HEK293 (cell line): ENCODE results near the gene EMP1.
A peak's percentile ranks its signal among the peaks of the same experiment; 100 is the strongest.

Source experiments
- AEBP2 ChIP-seq: fragments of 450-650 bp; formaldehyde crosslinking; IDR thresholded peaks from 2 replicates; pipeline ENCODE4 v1.5.1; 2016; ENCODE audit warnings: missing biosample characterization, missing genetic modification characterization, borderline replicate concordance
- BCL11A ChIP-seq: fragments of 450-650 bp; formaldehyde crosslinking; IDR thresholded peaks from 2 replicates; pipeline ENCODE4 v1.5.1; 2016; ENCODE audit warnings: low read depth, missing biosample characterization, missing genetic modification characterization
- EGR2 ChIP-seq: fragments of 450-650 bp; formaldehyde crosslinking; IDR thresholded peaks from 2 replicates; pipeline ENCODE4 v1.5.1; 2016; ENCODE audit warnings: low read depth, missing biosample characterization, missing genetic modification characterization
- KLF9 ChIP-seq: fragments of 450-650 bp; formaldehyde crosslinking; IDR thresholded peaks from 2 replicates; pipeline ENCODE4 v1.5.1; 2016; ENCODE audit warnings: missing biosample characterization, missing genetic modification characterization, low read depth
- SCRT1 ChIP-seq: fragments of 450-650 bp; formaldehyde crosslinking; IDR thresholded peaks from 2 replicates; pipeline ENCODE4 v1.5.1; 2016; ENCODE audit warnings: missing biosample characterization, missing genetic modification characterization, borderline replicate concordance
- SP3 ChIP-seq: fragments of 450-650 bp; formaldehyde crosslinking; IDR thresholded peaks from 2 replicates; pipeline ENCODE4 v1.5.1; 2016; ENCODE audit warnings: missing biosample characterization, missing genetic modification characterization
- TRIM28 ChIP-seq: IDR thresholded peaks from 2 replicates; pipeline ENCODE4 v1.6.1; 2011; ENCODE audit warnings: low read length, control low read depth, borderline replicate concordance
- ZBTB1 ChIP-seq: fragments of 450-650 bp; formaldehyde crosslinking; IDR thresholded peaks from 2 replicates; pipeline ENCODE4 v1.5.1; 2016; ENCODE audit warnings: missing biosample characterization, missing genetic modification characterization
- ZBTB20 ChIP-seq: fragments of 450-650 bp; formaldehyde crosslinking; IDR thresholded peaks from 2 replicates; pipeline ENCODE4 v1.5.1; 2016; ENCODE audit warnings: missing biosample characterization, missing genetic modification characterization
- ZFHX2 ChIP-seq: fragments of 450-650 bp; formaldehyde crosslinking; conservative IDR thresholded peaks from 2 replicates; pipeline ENCODE4 v1.5.1; 2016; ENCODE audit warnings: missing biosample characterization, missing genetic modification characterization
- ZFP3 ChIP-seq: fragments of 450-650 bp; formaldehyde crosslinking; IDR thresholded peaks from 2 replicates; pipeline ENCODE4 v1.5.1; 2016; ENCODE audit warnings: low read depth, missing biosample characterization, missing genetic modification characterization
- ZNF114 ChIP-seq: fragments of 450-650 bp; formaldehyde crosslinking; IDR thresholded peaks from 2 replicates; pipeline ENCODE4 v1.5.0; 2017; ENCODE audit warnings: missing biosample characterization, missing genetic modification characterization
- ZNF146 ChIP-seq: fragments of 450-650 bp; formaldehyde crosslinking; IDR thresholded peaks from 2 replicates; pipeline ENCODE4 v1.5.1; 2016; ENCODE audit warnings: missing biosample characterization, missing genetic modification characterization
- ZNF18 ChIP-seq: fragments of 450-650 bp; formaldehyde crosslinking; IDR thresholded peaks from 2 replicates; pipeline ENCODE4 v1.5.1; 2016; ENCODE audit warnings: missing biosample characterization, missing genetic modification characterization
- ZNF2 ChIP-seq: fragments of 450-650 bp; formaldehyde crosslinking; IDR thresholded peaks from 2 replicates; pipeline ENCODE4 v1.5.1; 2016; ENCODE audit warnings: missing biosample characterization, missing genetic modification characterization
- ZNF211 ChIP-seq: fragments of 450-650 bp; formaldehyde crosslinking; IDR thresholded peaks from 2 replicates; pipeline ENCODE4 v1.5.1; 2016; ENCODE audit warnings: low read depth, missing biosample characterization, missing genetic modification characterization
- ZNF324 ChIP-seq: fragments of 450-650 bp; formaldehyde crosslinking; IDR thresholded peaks from 2 replicates; pipeline ENCODE4 v1.5.1; 2016; ENCODE audit warnings: missing biosample characterization, missing genetic modification characterization
- ZNF530 ChIP-seq: fragments of 450-650 bp; formaldehyde crosslinking; IDR thresholded peaks from 2 replicates; pipeline ENCODE4 v1.5.1; 2016; ENCODE audit warnings: low read depth, missing biosample characterization, missing genetic modification characterization
- ZNF548 ChIP-seq: fragments of 450-650 bp; formaldehyde crosslinking; IDR thresholded peaks from 2 replicates; pipeline ENCODE4 v1.5.1; 2016; ENCODE audit warnings: missing biosample characterization, missing genetic modification characterization
- ZNF585B ChIP-seq: fragments of 450-650 bp; formaldehyde crosslinking; IDR thresholded peaks from 2 replicates; pipeline ENCODE4 v1.5.1; 2016; ENCODE audit warnings: missing biosample characterization, missing genetic modification characterization
- ZNF600 ChIP-seq: fragments of 450-650 bp; formaldehyde crosslinking; IDR thresholded peaks from 2 replicates; pipeline ENCODE4 v1.5.1; 2016; ENCODE audit warnings: missing biosample characterization, missing genetic modification characterization
- ZNF621 ChIP-seq: fragments of 450-650 bp; formaldehyde crosslinking; IDR thresholded peaks from 2 replicates; pipeline ENCODE4 v1.5.1; 2017; ENCODE audit warnings: missing biosample characterization, missing genetic modification characterization
- ZNF629 ChIP-seq: fragments of 450-650 bp; formaldehyde crosslinking; IDR thresholded peaks from 2 replicates; pipeline ENCODE4 v1.5.1; 2017; ENCODE audit warnings: missing biosample characterization, missing genetic modification characterization
- ZNF654 ChIP-seq: fragments of 450-650 bp; formaldehyde crosslinking; IDR thresholded peaks from 2 replicates; pipeline ENCODE4 v1.5.1; 2016; ENCODE audit warnings: low read depth, missing biosample characterization, missing genetic modification characterization
- ZNF670 ChIP-seq: fragments of 450-650 bp; formaldehyde crosslinking; IDR thresholded peaks from 2 replicates; pipeline ENCODE4 v1.5.1; 2016; ENCODE audit warnings: missing biosample characterization, missing genetic modification characterization, low read depth
- ZNF776 ChIP-seq: fragments of 450-650 bp; formaldehyde crosslinking; IDR thresholded peaks from 2 replicates; pipeline ENCODE4 v1.5.0; 2017; ENCODE audit warnings: missing biosample characterization, missing genetic modification characterization, borderline replicate concordance
- ZSCAN18 ChIP-seq: fragments of 450-650 bp; formaldehyde crosslinking; IDR thresholded peaks from 2 replicates; pipeline ENCODE4 v1.5.1; 2016; ENCODE audit warnings: missing biosample characterization, missing genetic modification characterization
- ZSCAN23 ChIP-seq: fragments of 450-650 bp; formaldehyde crosslinking; IDR thresholded peaks from 2 replicates; pipeline ENCODE4 v1.5.1; 2016; ENCODE audit warnings: missing biosample characterization, missing genetic modification characterization
- TF ChIP-seq, protein P1 (sequence below): fragments of 450-650 bp; formaldehyde crosslinking; IDR thresholded peaks from 2 replicates; pipeline ENCODE4 v1.5.1; 2016; ENCODE audit warnings: missing biosample characterization, missing genetic modification characterization, borderline replicate concordance
- TF ChIP-seq, protein P2 (sequence below): fragments of 450-650 bp; formaldehyde crosslinking; IDR thresholded peaks from 2 replicates; pipeline ENCODE4 v1.5.1; 2016; ENCODE audit warnings: missing biosample characterization, missing genetic modification characterization
- TF ChIP-seq, protein P3 (sequence below): fragments of 450-650 bp; formaldehyde crosslinking; IDR thresholded peaks from 2 replicates; pipeline ENCODE4 v1.5.1; 2016; ENCODE audit warnings: missing biosample characterization, missing genetic modification characterization

EMP1 gene

DNA sequence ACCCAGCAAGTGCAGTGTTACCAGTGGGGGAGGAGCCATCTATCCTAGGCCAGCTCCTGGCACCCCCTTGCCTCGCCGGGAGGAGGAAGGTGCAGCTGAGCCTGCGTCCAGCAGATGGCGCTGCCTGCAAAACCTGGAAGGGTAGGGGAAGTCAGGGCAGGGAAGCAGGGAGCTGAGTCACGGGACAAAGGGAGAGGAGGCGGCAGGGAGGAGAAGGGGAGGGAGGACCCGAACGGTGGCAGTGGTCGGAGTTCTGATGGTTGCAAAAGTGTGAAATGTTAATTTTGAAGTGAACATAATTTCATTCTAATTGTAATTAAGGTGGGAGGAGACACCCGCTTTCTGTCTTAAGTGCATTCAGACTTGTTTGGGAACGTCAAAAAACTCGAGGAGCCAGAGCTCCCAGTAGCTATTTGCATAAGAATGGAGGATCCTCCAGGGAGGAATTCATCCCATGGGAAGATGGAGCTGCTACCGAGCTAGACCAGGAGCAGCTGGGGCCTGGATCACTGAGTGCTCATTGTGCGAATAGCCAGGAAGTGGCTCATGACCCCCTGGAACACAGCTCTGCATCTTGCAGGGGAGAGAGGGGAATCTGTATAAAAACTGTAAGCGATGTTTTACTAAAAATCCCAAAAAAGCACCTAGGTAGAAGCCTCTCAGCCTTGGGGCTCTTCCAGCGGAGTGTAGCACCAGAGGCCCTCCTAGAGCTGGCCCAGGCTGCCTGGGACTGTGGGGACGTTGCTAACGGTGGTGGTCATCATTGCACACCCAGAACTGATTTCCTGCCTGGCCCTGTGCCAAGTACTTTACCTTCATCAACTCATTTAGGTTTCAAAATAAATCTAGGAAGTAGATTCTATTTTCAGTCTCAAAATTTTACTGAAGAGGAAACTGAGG, 59.5 kb downstream of the EMP1 start (continued):
- TF ChIP-seq, protein P1, sequence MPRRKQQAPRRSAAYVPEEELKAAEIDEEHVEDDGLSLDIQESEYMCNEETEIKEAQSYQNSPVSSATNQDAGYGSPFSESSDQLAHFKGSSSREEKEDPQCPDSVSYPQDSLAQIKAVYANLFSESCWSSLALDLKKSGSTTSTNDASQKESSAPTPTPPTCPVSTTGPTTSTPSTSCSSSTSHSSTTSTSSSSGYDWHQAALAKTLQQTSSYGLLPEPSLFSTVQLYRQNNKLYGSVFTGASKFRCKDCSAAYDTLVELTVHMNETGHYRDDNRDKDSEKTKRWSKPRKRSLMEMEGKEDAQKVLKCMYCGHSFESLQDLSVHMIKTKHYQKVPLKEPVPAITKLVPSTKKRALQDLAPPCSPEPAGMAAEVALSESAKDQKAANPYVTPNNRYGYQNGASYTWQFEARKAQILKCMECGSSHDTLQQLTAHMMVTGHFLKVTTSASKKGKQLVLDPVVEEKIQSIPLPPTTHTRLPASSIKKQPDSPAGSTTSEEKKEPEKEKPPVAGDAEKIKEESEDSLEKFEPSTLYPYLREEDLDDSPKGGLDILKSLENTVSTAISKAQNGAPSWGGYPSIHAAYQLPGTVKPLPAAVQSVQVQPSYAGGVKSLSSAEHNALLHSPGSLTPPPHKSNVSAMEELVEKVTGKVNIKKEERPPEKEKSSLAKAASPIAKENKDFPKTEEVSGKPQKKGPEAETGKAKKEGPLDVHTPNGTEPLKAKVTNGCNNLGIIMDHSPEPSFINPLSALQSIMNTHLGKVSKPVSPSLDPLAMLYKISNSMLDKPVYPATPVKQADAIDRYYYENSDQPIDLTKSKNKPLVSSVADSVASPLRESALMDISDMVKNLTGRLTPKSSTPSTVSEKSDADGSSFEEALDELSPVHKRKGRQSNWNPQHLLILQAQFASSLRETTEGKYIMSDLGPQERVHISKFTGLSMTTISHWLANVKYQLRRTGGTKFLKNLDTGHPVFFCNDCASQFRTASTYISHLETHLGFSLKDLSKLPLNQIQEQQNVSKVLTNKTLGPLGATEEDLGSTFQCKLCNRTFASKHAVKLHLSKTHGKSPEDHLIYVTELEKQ: no peak
- no peak for TF ChIP-seq ZSCAN18
- no peak for TF ChIP-seq ZNF530 (tag by site-specific recombination)
- TF ChIP-seq ZNF629 (tag by site-specific recombination): peak; percentile 65
- peak; percentile 83 for TF ChIP-seq ZBTB20 (tag by site-specific recombination)
- no peak for TF ChIP-seq KLF9
- TF ChIP-seq, protein P2, sequence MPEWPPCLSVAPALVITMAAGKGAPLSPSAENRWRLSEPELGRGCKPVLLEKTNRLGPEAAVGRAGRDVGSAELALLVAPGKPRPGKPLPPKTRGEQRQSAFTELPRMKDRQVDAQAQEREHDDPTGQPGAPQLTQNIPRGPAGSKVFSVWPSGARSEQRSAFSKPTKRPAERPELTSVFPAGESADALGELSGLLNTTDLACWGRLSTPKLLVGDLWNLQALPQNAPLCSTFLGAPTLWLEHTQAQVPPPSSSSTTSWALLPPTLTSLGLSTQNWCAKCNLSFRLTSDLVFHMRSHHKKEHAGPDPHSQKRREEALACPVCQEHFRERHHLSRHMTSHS: no peak
- TF ChIP-seq, protein P3, sequence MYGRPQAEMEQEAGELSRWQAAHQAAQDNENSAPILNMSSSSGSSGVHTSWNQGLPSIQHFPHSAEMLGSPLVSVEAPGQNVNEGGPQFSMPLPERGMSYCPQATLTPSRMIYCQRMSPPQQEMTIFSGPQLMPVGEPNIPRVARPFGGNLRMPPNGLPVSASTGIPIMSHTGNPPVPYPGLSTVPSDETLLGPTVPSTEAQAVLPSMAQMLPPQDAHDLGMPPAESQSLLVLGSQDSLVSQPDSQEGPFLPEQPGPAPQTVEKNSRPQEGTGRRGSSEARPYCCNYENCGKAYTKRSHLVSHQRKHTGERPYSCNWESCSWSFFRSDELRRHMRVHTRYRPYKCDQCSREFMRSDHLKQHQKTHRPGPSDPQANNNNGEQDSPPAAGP (tag by site-specific recombination): peak; percentile 86
- no peak for TF ChIP-seq ZSCAN23 (tag by site-specific recombination)
- TF ChIP-seq ZFP3: no peak
- peak; percentile 82 for TF ChIP-seq ZNF600 (tag by site-specific recombination)
- no peak for TF ChIP-seq AEBP2 (tag by site-specific recombination)
- no peak for TF ChIP-seq ZNF621 (tag by site-specific recombination)
- TF ChIP-seq SCRT1 (tag by site-specific recombination): no peak
- TF ChIP-seq ZNF146 (tag by site-specific recombination): no peak
- peak; percentile 60 for TF ChIP-seq ZFHX2 (tag by site-specific recombination)
- peak; percentile 93 for TF ChIP-seq ZNF654
- TF ChIP-seq ZNF18 (tag by site-specific recombination): peak; percentile 61
- TF ChIP-seq ZBTB1 (tag by site-specific recombination): no peak
- peak; percentile 93 for TF ChIP-seq ZNF2 (tag by site-specific recombination)
- no peak for TF ChIP-seq TRIM28
- no peak for TF ChIP-seq ZNF776 (tag by site-specific recombination)
- TF ChIP-seq ZNF670 (tag by site-specific recombination): no peak
- TF ChIP-seq ZNF324 (tag by site-specific recombination): peak; percentile 66; the same call in 1 of the 2 replicates
- TF ChIP-seq BCL11A (tag by site-specific recombination): no peak
- no peak for TF ChIP-seq ZNF114
- TF ChIP-seq ZNF211 (tag by site-specific recombination): no peak
- no peak; the same call in 1 of the 2 replicates for TF ChIP-seq ZNF548
- TF ChIP-seq ZNF585B (tag by site-specific recombination): no peak
- TF ChIP-seq SP3 (tag by site-specific recombination): peak; percentile 63; the same call in 1 of the 2 replicates
- TF ChIP-seq EGR2 (tag by site-specific recombination): peak; percentile 50; the same call in 1 of the 2 replicates
